ENCODE data around the gene TDRD12. TPM values are rescaled to one million over a fixed set of nuclear protein-coding genes. Genes with fewer than 3 reads are reported as not detected.
"Not testable (repeated sequence)": the region's sequence is repeated elsewhere in the genome, so short reads cannot be mapped to it uniquely, and the experiment has no call there.

TDRD12 gene
- total RNA-seq, 1 donor from 2014 or later = 1.4 TPM

GRCh38 chr19:32745594-32746251, 26.2 kb downstream of the TDRD12 start:
- DNase-seq (ENCODE audit: low spot score) = not testable (repeated sequence)

DNA sequence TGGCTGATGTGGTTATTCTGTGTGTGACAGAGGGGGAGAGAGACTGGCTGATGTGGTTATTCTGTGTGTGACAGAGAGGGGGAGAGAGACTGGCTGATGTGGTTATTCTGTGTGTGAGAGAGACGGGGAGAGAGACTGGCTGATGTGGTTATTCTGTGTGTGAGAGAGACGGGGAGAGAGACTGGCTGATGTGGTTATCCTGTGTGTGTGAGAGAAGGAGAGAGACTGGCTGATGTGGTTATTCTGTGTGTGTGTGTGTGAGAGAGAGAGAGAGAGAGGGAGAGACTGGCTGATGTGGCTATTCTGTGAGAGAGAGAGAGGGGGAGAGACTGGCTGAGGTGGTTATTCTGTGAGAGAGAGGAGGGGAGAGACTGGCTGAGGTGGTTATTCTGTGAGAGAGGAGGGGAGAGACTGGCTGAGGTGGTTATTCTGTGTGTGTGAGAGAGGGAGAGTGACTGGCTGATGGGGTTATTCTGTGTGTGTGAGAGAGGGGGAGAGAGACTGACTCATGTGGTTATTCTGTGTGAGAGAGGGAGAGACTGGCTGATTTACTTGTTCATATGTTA, 27.1 kb downstream of the TDRD12 start:
- not testable (repeated sequence) for DNase-seq (ENCODE audit: low spot score)

DNA sequence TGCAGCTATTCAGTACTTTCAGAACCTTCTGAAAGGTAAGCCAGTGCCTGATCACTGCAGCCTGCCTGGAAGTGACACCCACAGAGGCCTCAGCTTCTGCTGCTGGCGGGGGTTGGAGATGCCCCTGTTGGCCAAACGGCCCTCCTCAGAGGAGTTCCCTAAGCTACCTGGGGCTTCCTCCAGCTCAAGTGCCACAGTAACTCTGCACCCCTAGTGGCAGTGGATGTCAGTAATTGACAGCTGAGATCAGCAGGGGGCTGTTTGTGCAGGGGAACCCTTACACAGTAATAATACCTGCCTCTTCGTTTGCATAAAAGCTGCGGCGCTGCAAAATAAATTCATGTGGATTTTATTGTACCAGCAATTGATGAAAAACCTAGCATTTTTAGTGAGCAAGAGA, 28.9 kb downstream of the TDRD12 start:
- DNase-seq (ENCODE audit: low spot score) = no peak

GRCh38 chr19:32748948-32749347, 29.4 kb downstream of the TDRD12 start:
- DNase-seq (ENCODE audit: low spot score) = no peak

DNA sequence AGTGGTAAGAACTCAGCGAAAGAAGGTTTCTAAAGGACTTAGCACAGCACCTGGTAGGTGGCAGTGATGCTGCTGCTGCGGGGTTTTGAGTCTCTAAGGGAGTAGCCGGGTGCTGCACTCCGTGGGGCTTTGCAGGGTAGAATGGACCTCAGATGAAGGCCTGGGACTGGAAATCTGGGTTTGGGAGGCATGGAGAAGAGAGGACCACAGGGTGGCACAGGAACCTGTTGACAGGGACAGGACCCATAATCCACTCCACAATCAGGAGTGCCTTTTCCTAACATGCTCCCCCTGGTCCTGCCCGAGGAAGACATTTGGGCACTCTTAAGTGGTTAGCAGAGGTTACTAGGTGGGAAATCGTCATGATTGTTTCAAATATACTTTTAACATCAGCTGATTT, 29.8 kb downstream of the TDRD12 start:
- no peak for DNase-seq (ENCODE audit: low spot score)

DNA sequence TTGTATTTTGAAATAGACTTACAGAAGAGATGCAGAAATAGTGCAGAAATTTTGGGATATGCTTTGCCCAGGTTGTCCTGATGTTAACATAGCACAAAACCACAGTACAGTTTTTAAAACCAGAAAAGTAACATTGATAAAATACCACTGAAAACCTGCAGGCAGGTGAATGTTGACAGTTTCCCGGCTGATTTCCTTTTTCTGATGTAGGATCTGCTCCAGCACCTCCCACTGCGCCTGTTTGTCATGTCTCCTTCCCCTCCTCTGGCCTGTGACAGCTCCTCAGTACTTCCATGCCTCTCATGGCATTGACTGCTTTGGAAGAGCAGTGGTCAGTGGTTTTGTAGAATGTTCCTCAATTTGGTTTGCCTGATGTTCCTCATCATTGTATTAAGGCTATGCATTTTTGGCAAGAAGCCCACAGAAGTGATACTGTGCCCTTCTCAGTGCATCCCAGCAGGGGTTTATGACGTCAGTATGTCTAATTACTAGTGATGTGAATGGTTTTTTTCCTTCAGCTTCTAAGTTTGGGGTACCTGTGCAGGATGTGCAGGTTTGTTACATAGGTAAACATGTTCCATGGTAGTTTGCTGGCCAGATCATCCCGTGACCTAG, 31.0 kb downstream of the TDRD12 start:
- DNase-seq (ENCODE audit: low spot score) = no peak

- no peak for DNase-seq (ENCODE audit: low spot score)
Observed at GRCh38 chr19:32751066-32751465, 31.5 kb downstream of the TDRD12 start.

- DNase-seq (ENCODE audit: low spot score) = no peak
Observed at GRCh38 chr19:32757189-32757588, 37.6 kb downstream of the TDRD12 start.

DNA sequence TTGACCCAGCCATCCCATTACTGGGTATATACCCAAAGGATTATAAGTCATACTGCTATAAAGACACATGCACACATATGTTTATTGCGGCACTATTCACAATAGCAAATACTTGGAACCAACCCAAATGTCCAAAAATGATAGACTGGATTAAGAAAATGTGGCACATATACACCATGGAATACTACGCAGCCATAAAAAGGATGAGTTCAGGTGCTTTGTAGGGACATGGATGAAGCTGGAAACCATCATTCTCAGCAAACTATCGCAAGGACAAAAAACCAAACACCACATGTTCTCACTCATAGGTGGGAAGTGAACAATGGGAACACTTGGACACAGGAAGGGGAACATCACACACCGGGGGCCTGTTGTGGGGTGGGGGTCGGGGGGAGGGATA, 45.8 kb downstream of the TDRD12 start:
- not testable (repeated sequence) for DNase-seq (ENCODE audit: low spot score)

GRCh38 chr19:32767951-32768679, 48.5 kb downstream of the TDRD12 start:
- DNase-seq (ENCODE audit: low spot score) = no peak

- no peak for DNase-seq (ENCODE audit: low spot score)
Observed at GRCh38 chr19:32771596-32771995, 52.0 kb downstream of the TDRD12 start.

- DNase-seq (ENCODE audit: low spot score) = no peak
Observed at GRCh38 chr19:32773126-32773525, 53.6 kb downstream of the TDRD12 start.

- no peak for DNase-seq (ENCODE audit: low spot score)
Observed at GRCh38 chr19:32779082-32779481, 59.5 kb downstream of the TDRD12 start.

- no peak for DNase-seq (ENCODE audit: low spot score)
Observed at GRCh38 chr19:32781280-32781679, 61.7 kb downstream of the TDRD12 start.

DNA sequence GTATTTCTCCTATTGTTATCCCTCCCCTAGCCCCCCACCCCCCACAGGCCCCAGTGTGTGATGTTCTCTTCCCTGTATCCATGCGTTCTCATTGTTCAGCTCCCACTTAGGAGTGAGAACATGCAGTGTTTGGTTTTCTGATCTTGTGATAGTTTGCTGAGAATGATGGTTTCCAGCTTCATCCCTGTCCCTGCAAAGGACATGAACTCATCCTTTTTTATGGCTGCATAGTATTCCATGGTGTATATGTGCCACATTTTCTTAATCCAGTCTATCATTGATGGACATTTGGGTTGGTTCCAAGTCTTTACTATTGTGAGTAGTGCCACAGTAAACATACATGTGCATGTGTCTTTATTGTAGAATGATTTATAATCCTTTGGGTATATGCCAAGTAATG, 62.5 kb downstream of the TDRD12 start:
- DNase-seq (ENCODE audit: low spot score) = not testable (repeated sequence)

- DNase-seq (ENCODE audit: low spot score) = not testable (repeated sequence)
Observed at GRCh38 chr19:32787161-32787813, 67.7 kb downstream of the TDRD12 start.

GRCh38 chr19:32787895-32788294, 68.3 kb downstream of the TDRD12 start:
- DNase-seq (ENCODE audit: low spot score) = not testable (repeated sequence)

DNA sequence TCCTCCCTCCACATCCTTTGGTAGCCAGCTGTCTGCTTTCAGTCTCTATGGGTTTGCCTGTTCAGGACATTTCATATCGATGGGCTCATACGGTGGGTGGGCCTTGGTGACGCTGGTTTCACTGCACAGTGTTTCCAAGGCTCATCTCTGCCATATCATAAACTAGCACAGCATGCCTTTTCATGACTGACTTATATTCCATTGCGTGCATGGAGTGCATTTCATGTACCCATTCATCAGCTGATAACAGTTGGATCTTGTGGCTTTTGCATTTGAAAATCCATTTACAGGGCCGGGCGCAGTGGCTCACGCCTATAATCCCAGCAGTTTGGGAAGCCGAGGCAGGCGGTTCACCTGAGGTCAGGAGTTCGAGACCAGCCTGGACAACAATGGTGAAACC, 69.9 kb downstream of the TDRD12 start:
- DNase-seq (ENCODE audit: low spot score) = no peak

- no peak for DNase-seq (ENCODE audit: low spot score)
Observed at GRCh38 chr19:32798201-32798600, 78.6 kb downstream of the TDRD12 start.

- DNase-seq (ENCODE audit: low spot score) = no peak
Observed at GRCh38 chr19:32800191-32800590, 80.6 kb downstream of the TDRD12 start.

DNA sequence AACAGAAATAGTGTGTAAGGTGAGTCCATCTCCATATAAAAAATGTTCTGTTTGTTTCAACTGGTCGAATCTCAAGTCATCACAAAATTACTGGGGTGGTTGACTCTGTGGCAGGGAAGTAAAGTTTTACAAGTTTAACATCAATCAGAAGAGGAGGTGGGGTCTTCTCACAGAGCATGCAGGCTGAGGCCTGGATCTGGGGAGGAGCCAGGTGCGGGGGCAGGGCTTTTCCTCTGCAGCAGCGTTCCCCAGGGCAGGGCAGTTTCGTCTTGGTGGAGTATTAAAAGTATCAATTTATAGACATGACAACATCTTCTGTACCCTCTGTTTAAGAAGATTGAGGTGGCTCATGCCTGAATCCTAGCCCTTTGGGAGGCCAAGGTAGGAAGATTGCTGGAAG, 81.2 kb downstream of the TDRD12 start:
- no peak for DNase-seq (ENCODE audit: low spot score)

GRCh38 chr19:32802840-32803239, 83.3 kb downstream of the TDRD12 start:
- DNase-seq (ENCODE audit: low spot score) = no peak

All from mucosa of gallbladder (tissue), 1 donor.